Caco-2 (cell line): Measurements from ENCODE around the gene DOK3. TPM values are rescaled to one million over a fixed set of nuclear protein-coding genes. Genes with fewer than 3 reads are reported as not detected.

Experiments used
- BruUV-seq: library from RNA; stranded (reverse); fragments of 400-500 nt; replicated peaks from 2 replicates; lab custom pipeline; 2021; lab: Mats Ljungman, UMichigan
- CTCF ChIA-PET: fragments of 300-600 bp; sonication (Branson Sonifier 250); formaldehyde crosslinking; loops from one replicate; lab custom pipeline; 2022; ENCODE audit warnings: antibody characterized with exemption; lab: Charles Lee
- POLR2A ChIA-PET: fragments of 300-600 bp; sonication (Branson Sonifier 250); formaldehyde crosslinking; loops from one replicate; lab custom pipeline; 2022; ENCODE audit warnings: antibody characterized with exemption; lab: Charles Lee
- DNase-seq, 2 experiments: peaks; one replicate each; pipeline versions ENCODE4 v3.0.0 to v3.0.0-alpha.2; 2020 to 2022
- H3K27me3 ChIP-seq: replicated peaks from 2 replicates; pipeline ENCODE4 v1.6.0; 2011; ENCODE audit warnings: low read length; ENCODE audit not compliant: control insufficient read depth, insufficient read depth
- H3K36me3 ChIP-seq: 2 replicates; pipeline ENCODE4 v1.5.1; 2011; ENCODE audit warnings: low read length; ENCODE audit not compliant: control insufficient read depth, insufficient read depth
- H3K4me1 ChIP-seq: fragments of 250-450 bp; sonication (Bioruptor Pico); 2 replicates; pipeline ENCODE4 v1.5.1; 2020; ENCODE audit warnings: mild to moderate bottlenecking
- H3K4me3 ChIP-seq: 2 replicates; pipeline ENCODE4 v1.5.1; 2011; ENCODE audit warnings: low read depth, mild to moderate bottlenecking, control low read depth, low read length
- H3K9me3 ChIP-seq: fragments of 250-450 bp; sonication (Bioruptor Pico); 2 replicates; pipeline ENCODE4 v1.5.1; 2020; ENCODE audit warnings: mild to moderate bottlenecking, moderate library complexity
- H3K27ac Mint-ChIP-seq: one replicate; pipeline ENCODE4 v1.8.0; 2022; ENCODE audit warnings: mixed read lengths; ENCODE audit not compliant: unreplicated experiment
- H3K27me3 Mint-ChIP-seq: one replicate; pipeline ENCODE4 v1.8.0; 2022; ENCODE audit warnings: mixed read lengths; ENCODE audit not compliant: insufficient read depth, unreplicated experiment
- H3K36me3 Mint-ChIP-seq: one replicate; pipeline ENCODE4 v1.8.0; 2022; ENCODE audit warnings: mild to moderate bottlenecking, mixed read lengths; ENCODE audit not compliant: insufficient read depth, unreplicated experiment
- H3K4me1 Mint-ChIP-seq: one replicate; pipeline ENCODE4 v1.8.0; 2022; ENCODE audit warnings: low read depth, mixed read lengths; ENCODE audit not compliant: unreplicated experiment
- H3K4me3 Mint-ChIP-seq: one replicate; pipeline ENCODE4 v1.8.0; 2022; ENCODE audit warnings: mild to moderate bottlenecking, moderate library complexity, mixed read lengths; ENCODE audit not compliant: unreplicated experiment
- H3K9me3 Mint-ChIP-seq: one replicate; pipeline ENCODE4 v1.8.0; 2022; ENCODE audit warnings: mixed read lengths; ENCODE audit not compliant: unreplicated experiment
- intact Hi-C: fragments of 100-400 bp; cut with micrococcal nuclease; formaldehyde crosslinking; loops from one replicate; pipeline ENCODE4 v1.10.0; 2022; ENCODE audit not compliant: unreplicated experiment
- total RNA-seq: library from RNA; stranded (reverse); gene quantifications from 2 replicates; pipeline ENCODE4 v1.2.3, GENCODE V29; 2022
- TF ChIP-seq, protein P1 (sequence below), 2 experiments: fragments of 200-600 bp in 1 of 2; IDR thresholded peaks; 1 replicate in 1 of 2; 2 replicates in 1 of 2; pipeline versions ENCODE4 v1.5.1 to v1.8.0; 2011 to 2022; ENCODE audit warnings: antibody characterized with exemption in 1 of 2, control low read depth in 1 of 2, inconsistent platforms in 1 of 2, low read depth in 1 of 2, low read length in 1 of 2, mild to moderate bottlenecking in 1 of 2, moderate library complexity in 1 of 2; ENCODE audit not compliant: insufficient read depth in 1 of 2, severe bottlenecking in 1 of 2, unreplicated experiment in 1 of 2

DOK3 gene
- total RNA-seq, 1 experiment from 2014 or later: 7.9 TPM

DNA sequence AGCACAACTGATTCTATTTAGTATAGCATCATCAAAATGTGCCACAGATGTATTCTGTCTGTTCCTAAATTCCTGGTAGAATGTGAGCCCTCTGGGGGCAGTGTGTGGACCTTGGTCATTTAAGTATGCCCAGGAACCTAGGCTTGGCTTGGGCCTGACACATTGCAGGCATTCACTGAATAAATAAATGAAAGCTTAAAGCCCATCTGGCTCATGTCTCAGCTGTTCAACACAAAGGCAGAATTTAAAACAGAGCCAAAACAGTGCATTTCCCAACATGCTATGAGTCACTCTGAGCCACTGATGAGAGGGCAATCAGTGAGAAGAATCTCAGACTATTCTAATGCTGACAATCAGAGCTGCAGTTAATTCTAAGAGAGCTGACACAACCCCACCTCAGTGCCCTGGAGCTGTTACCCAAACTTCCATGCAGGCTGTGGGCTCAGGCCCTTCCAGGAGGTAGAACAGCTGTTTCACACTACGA, 36.7 kb upstream of the DOK3 start:
- H3K36me3 Mint-ChIP-seq: peaks cover 18% of the 10 kb centered on the region
- TF ChIP-seq, protein P1, sequence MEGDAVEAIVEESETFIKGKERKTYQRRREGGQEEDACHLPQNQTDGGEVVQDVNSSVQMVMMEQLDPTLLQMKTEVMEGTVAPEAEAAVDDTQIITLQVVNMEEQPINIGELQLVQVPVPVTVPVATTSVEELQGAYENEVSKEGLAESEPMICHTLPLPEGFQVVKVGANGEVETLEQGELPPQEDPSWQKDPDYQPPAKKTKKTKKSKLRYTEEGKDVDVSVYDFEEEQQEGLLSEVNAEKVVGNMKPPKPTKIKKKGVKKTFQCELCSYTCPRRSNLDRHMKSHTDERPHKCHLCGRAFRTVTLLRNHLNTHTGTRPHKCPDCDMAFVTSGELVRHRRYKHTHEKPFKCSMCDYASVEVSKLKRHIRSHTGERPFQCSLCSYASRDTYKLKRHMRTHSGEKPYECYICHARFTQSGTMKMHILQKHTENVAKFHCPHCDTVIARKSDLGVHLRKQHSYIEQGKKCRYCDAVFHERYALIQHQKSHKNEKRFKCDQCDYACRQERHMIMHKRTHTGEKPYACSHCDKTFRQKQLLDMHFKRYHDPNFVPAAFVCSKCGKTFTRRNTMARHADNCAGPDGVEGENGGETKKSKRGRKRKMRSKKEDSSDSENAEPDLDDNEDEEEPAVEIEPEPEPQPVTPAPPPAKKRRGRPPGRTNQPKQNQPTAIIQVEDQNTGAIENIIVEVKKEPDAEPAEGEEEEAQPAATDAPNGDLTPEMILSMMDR (IDR thresholded peaks at IDR 0.05; ENCODE audit: insufficient read depth in 1 of 2, low read depth in 1 of 2, low read length in 1 of 2, severe bottlenecking in 1 of 2, unreplicated experiment in 1 of 2): no peak
- H3K9me3 Mint-ChIP-seq: no peaks in the 10 kb centered on the region
- H3K4me3 Mint-ChIP-seq: no peak overlapping the region
- POLR2A ChIA-PET: no interaction called here
- CTCF ChIA-PET: interaction anchor here (0.6 to 0.8 kb wide), 2 partner anchors 61 to 540 kb away, joined by 4 to 5 read pairs; partner anchors contain the start of gene UIMC1
- no peaks in the 10 kb centered on the region for H3K27me3 Mint-ChIP-seq
- Histone ChIP-seq H3K36me3 (peaks cover 2% of the 10 kb centered on the region), H3K27me3 (no peaks in the 10 kb centered on the region), H3K4me3 (no peak overlapping the region), H3K4me1 (peaks cover 14% of the 10 kb centered on the region), H3K9me3 (no peaks in the 10 kb centered on the region)
- peaks cover 20% of the 10 kb centered on the region for H3K4me1 Mint-ChIP-seq
- peak in 1 of 2 experiments; percentile 45 for DNase-seq
- no TSS peak for BruUV-seq
- intact Hi-C loops: no loop called here
- H3K27ac Mint-ChIP-seq: peak overlapping the region; percentile 75

- ChIA-PET CTCF (interaction anchor here (0.6 kb wide), 1 partner anchor 539 kb away, joined by 4 read pairs; the partner anchor contains the start of gene UIMC1), POLR2A (interaction anchor here (0.6 kb wide), 1 partner anchor 91 kb away, joined by 7 read pairs; no protein-coding TSS in a partner anchor)
- peak overlapping the region; percentile 54 for H3K27ac Mint-ChIP-seq
- Histone ChIP-seq H3K27me3 (no peaks in the 10 kb centered on the region), H3K4me1 (peaks cover 14% of the 10 kb centered on the region), H3K9me3 (no peaks in the 10 kb centered on the region), H3K36me3 (peaks cover 2% of the 10 kb centered on the region), H3K4me3 (no peak overlapping the region)
- no peaks in the 10 kb centered on the region for H3K27me3 Mint-ChIP-seq
- no peak for DNase-seq
- TF ChIP-seq, protein P1 (IDR thresholded peaks at IDR 0.05; ENCODE audit: insufficient read depth in 1 of 2, low read depth in 1 of 2, low read length in 1 of 2, severe bottlenecking in 1 of 2, unreplicated experiment in 1 of 2): no peak
- BruUV-seq: no TSS peak
- H3K36me3 Mint-ChIP-seq: peaks cover 18% of the 10 kb centered on the region
- intact Hi-C loops: no loop called here
- no peaks in the 10 kb centered on the region for H3K9me3 Mint-ChIP-seq
- H3K4me3 Mint-ChIP-seq: no peak overlapping the region
- H3K4me1 Mint-ChIP-seq: peaks cover 20% of the 10 kb centered on the region
These were observed 36.0 kb upstream of the DOK3 start for GRCh38 chr5:177545487-177546257.

- H3K4me1 Mint-ChIP-seq: peaks cover 18% of the 10 kb centered on the region
- Histone ChIP-seq H3K27me3 (no peaks in the 10 kb centered on the region), H3K4me1 (peaks cover 21% of the 10 kb centered on the region), H3K9me3 (no peaks in the 10 kb centered on the region), H3K4me3 (no peak overlapping the region), H3K36me3 (peaks cover 2% of the 10 kb centered on the region; the same call in 1 of the 2 replicates)
- H3K9me3 Mint-ChIP-seq: no peaks in the 10 kb centered on the region
- TF ChIP-seq, protein P1 (IDR thresholded peaks at IDR 0.05; ENCODE audit: insufficient read depth in 1 of 2, low read depth in 1 of 2, low read length in 1 of 2, severe bottlenecking in 1 of 2, unreplicated experiment in 1 of 2): no peak
- intact Hi-C loops: no loop called here
- CTCF ChIA-PET: no interaction called here
- BruUV-seq: no TSS peak
- POLR2A ChIA-PET: no interaction called here
- DNase-seq: no peak
- no peaks in the 10 kb centered on the region for H3K27me3 Mint-ChIP-seq
- H3K36me3 Mint-ChIP-seq: peaks cover 14% of the 10 kb centered on the region
- no peak overlapping the region for H3K4me3 Mint-ChIP-seq
- no peak overlapping the region for H3K27ac Mint-ChIP-seq
These were observed 33.3 kb upstream of the DOK3 start for GRCh38 chr5:177542816-177543465.
